ENCODE measurements around the gene DHRS11.

Gene DHRS11

DNA sequence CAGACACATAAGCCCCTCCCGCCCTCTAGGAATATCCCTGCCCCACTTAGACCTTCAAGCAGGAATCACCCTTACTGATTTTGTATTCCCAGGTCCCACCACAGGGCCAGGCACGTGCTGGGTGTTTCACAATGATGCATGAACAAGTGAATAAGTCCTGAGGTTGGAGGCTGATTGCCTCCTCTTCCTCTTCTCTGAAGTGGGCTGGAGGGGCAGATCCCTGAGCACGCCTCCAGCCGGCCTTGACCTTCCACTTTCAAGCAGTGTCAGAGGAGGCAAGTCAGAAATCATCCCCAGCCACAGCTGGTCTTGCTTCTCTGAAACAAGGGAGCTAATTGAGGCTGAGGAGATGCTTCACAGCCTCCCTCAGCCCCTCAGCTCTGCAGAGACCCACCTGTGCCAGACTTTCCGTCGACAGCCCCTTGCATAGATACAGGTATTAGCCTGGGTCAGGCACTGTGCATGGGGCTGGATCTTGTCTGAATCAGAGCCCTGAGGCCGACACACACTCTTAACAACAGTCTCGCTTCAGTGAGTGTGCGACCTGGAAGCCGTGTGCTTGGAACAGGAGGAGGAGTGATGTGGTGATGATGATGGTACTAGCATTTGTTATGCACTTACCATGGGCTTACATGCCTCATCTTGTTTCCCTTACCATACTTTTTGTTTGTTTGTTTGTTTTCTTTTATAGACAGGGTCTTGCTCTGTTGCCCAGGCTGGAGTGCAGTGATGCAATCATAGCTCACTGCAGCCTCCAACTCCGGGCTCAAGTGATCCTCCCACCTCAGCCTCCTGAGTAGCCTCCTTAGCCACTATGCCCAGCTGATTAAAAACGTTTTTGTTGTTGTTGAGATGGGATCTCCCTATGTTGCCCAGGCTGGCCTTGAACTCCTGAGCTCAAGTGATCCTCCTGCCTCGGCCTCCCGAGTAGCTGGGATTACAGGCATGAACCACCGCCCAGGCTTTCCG, 24.7 kb downstream of the DHRS11 start:
- FAIRE-seq, result no peak

DNA sequence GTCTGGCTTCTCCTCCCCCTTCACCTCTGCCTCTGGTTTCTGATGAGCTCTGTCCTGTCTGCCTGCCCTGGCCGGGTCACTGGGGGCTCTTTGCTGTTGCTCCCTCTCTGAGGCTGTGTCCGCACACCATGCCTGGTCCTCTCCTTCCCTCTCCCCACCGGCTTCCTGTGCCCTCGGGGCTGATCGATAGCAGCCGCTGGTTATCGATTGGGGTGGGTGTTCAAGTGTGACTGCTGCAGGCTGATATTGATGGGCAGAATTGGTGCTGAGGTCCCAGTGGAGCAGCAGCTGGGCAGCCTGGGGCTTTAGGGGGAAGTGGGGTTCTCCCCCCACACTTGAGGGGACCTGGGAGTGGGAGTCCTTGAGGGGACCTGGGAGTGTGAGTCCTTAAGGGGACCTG, 26.1 kb downstream of the DHRS11 start:
- no peak for FAIRE-seq

DNA sequence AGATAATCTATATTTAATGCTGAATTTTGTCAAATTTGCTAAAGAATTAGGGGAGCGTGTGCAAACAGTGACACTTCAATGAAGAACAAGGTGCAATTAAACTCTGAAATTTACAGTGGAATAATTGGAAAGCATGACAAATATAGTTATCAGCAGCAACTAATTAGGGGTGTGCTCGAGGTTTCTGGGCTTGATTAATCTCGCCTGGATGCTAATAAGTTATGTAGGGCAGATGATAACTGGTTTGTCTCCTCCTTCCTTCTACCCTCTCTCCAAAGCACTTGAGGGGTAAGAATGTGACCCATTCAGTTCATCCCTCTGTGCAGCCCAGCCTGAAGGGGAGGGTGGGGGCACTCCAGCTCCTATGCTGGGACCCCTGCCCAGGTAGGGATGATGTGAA, 31.6 kb downstream of the DHRS11 start:
- no peak for FAIRE-seq

GRCh38 chr17:36625188-36625587, 33.5 kb downstream of the DHRS11 start:
- FAIRE-seq, result no peak

- FAIRE-seq, result no peak
Measured at GRCh38 chr17:36627101-36627500, 35.4 kb downstream of the DHRS11 start.

DNA sequence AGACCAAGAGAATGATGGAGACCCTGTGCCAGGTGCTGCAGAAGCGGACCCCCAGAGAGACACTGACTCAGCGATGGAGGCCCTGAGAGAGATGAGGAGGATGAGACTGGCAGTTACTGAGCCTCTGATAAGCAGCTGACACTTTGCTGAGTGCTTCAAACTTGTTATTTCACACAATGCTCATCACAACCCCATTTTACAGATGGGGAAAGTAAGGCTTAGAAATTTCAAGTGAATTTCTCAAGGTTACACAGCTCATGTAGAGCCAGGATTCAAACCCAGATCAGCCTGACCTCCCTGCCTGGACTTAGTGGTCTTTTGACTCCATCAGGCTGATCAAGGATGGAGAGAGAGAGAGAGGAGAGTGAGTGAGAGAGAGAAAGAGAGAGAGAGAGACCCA, 36.9 kb downstream of the DHRS11 start:
- FAIRE-seq, result no peak

DNA sequence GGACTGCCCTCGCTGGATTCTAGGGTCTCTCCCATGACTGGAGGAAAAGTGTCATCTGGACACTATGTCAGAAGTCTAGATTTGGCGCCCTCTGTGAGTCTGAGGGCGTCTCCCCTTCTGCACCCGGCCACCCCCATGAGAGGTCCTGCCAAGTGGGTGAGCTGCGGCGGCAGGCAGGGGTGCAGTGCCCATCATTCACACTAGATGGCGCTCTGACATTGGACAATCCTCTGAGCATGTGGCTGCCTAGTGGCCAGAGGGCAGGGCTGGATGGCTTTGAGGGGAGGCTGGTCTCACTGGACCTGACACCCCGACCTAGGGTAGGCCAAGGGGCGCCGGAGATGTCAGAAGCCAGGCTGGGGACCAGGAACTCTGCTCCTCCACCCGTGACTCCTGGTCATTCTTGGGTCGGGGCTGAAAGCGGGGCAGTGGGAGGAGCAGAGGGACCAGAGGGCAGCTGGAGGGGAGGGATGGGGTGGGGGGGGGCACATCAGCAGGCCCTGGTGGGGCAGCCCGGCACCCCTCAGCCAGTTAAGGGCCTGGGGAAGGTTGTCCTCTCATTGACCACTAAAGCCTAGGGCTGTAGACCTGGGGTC, 37.7 kb downstream of the DHRS11 start:
- FAIRE-seq, result no peak

DNA sequence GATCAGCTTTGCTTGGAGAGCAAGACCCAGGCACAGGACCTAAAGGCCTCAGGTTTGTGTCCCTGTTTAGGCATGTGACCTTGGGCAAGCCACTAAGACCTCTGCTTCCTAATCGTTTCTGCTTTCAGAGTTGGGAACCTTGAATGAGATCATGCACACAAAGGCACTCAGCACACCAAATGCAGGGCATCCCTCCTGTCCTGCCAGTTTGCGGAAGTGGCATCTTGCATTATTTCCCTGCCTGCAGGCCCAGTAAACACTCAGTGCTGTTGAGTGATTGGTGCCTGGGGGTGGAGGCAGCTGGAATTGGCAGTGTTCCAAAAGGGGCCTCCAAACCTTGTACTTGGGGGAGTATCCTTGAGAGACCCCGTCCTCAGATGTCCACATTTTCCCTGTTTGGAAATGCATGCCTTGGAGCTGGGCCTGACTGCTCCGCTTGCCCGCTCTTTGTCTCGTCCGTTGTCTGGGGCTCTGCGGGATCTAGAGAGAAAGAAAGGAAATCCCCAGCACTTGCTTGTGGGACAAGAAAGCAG, 38.4 kb downstream of the DHRS11 start:
- FAIRE-seq, result no peak

GRCh38 chr17:36631022-36631421, 39.3 kb downstream of the DHRS11 start:
- no peak for FAIRE-seq

GRCh38 chr17:36632916-36633771, 41.5 kb downstream of the DHRS11 start:
- FAIRE-seq, result no peak

DNA sequence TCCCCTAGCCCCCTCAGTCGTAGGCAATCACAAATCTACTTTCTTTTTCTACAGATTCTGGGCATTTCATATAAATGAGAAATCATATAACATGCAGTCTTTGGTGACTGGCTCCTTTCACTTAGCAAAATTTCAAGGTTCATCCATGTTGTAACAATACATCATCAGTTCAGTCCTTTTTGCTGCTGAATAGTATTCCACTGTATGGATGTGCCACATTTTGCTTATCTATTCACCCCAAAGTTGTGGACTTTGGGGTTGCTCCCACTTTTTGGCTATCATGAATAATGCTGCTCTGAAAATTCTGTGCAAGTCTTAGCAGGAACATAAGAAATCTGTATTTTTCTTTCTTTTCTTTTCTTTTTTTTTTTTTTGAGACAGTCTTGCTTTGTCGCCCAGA, 48.7 kb downstream of the DHRS11 start:
- no peak for FAIRE-seq

DNA sequence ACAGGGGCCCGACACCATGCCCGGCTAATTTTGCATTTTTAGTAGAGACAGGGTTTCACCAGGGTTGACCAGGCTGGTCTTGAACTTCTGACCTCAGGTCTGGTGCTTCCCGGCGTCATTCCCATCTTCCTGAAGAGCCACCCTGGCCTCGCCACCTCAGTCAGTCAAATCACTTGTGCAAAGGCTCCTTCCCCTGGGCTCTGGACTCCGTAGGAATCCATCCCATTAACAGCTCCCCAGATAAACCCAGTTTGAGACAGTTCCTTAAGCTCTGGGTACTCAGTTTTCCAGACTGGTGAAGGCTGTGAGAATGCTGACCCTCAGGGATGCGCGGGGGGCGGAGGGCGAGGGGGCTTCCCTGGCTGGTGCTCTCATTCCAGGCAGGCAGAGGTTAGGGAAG, 49.2 kb downstream of the DHRS11 start:
- no peak for FAIRE-seq

DNA sequence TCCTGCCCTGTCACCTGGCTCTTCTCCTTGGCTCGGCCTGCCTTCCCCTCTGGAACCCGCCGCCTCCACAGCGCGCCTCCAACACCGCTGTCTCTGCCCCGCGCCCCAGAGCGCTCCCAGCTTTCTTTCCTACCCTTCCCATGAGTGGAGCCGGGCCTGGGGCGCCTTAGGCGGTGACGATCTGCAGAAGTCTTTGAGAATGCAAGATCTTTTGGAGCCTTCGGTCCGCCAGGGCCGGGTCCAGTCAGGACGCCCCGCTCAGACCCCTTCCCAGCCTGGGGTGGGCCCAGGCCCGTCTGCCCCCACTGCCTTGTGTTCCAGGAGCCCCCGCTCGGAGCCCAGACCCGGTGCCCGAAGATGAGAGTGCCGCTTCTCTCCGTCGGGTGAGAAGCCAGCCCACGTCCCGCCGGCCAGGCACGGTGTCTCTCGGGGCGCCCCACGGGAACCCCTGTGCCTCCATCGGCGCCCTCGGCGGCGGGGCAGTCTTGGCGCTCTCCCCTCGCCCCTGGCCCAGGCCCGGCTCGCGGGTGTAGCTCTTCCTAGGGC, 49.7 kb downstream of the DHRS11 start:
- FAIRE-seq, result no peak

DNA sequence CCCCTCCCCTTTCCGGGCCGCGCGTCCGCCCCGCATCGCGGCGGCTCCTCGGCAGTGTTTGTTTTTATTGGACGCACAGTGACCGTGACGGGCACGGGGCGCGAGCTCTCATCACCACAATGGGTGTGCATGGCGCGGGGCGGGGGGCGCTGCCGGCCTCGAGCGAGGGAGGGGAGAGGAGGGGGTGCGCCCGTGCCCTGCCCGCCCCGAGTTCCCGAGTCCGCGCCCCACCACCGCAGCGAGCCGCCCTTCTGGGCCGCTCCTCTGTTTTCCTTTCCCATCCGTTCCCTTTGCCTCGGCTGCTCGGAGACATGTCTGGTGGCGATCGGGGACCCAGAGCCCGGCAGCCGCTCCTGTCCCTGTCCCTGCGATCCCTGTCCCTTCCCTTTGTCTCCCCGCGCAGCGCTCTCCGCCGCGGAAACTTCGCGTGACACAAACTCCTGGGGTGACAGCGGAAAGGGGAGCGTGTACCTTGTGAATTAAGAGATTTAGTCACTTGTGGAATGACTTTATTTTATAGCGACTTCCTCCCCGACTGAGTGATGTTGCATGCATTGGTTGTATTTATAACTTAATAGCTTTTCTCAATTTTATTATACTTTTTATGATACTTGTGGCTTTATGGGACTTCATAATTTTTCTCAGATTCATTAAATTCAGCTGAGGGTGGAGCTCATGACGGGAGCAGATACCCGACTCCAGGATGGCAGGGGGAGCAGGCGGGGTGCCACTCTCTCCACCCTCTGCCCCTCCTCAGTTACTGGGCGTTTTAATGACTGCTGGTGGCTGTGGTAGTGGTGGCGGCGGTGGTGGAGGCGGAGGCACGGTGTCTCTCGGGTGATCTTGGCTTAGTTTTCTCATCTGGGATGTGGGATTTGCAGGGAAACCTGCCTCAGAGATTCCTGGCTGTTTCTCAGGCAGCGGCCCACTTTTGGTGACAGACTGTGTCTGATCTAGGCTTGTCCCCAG, 50.5 kb downstream of the DHRS11 start:
- FAIRE-seq, result no peak

GRCh38 chr17:36643086-36643685, 51.5 kb downstream of the DHRS11 start:
- FAIRE-seq, result no peak

DNA sequence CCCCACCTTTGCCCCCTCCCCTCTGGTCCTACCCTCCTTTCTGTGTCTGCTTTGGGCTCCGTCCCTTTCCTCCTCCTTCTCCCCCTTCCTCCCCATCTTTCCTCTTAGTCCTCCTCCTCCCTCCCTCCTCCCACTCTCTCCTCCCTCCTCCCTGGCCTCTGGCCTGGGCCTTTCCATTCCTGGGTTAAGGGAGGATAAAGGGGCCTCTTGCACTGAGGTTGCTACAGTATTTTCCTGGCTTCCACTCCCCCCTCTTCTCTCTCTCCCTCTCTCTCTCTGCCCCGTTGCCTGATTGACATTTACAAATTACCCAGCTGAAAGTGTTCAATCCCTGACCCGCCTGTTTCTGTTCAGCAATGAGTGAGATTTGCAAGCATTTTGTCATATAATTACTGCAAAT, 53.7 kb downstream of the DHRS11 start:
- no peak for FAIRE-seq

- no peak for FAIRE-seq
Measured at GRCh38 chr17:36647636-36648035, 56.0 kb downstream of the DHRS11 start.

DNA sequence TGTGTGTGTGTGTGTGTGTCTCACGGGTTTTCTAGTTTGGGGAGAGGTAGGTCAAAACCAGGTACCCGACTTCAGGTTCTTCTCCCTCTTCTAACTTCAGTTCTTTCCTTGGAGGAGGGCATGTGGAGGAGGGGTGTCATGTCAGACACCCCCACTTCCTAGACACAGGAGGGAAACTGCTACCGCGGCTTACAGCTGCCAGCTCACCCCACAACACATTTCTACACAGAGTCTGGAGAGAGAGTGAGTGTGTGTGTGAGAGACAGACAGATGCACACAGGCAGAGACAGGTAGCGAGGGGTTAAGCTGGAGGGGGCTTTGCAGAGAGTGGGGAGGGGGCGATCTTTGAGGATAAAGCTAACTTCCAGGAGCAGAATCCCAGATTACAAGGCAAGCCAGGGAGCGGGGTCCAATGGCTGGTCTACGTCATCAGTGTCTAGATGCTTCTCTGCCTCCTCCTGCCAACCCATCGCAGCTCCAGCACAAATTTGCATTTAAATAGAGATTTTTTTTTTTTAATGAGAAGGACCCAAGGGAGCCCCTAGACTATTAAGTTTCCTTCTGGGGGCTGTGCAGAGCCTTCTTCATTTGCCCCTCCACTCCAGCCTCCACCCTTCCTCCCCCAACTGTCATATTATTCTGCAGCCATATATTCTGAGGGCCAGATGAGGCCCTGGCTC, 58.6 kb downstream of the DHRS11 start:
- FAIRE-seq, result no peak
